ENCODE measurements around the gene METTL21A. TPM values are rescaled to one million over a fixed set of nuclear protein-coding genes. Genes with fewer than 3 reads are reported as not detected.

Gene METTL21A
- total and polyA plus RNA-seq, 2 of the 4 experiments (the other 2 are of a cell fraction): 5.9 to 11.6 TPM

- no peak overlapping the region for H2BK5ac ChIP-seq (ENCODE audit: low read depth, low read length, poor library complexity, severe bottlenecking)
- no peak overlapping the region for H4K8ac ChIP-seq (ENCODE audit: low read depth in 2 of 2, low read length in 2 of 2)
- POLR2A ChIA-PET (ENCODE audit: unreplicated experiment): no interaction called here
- H3K56ac ChIP-seq (ENCODE audit: extremely low read depth, insufficient read depth, low read length): no peak overlapping the region
- H3K27ac ChIP-seq (ENCODE audit: insufficient read depth, low read length): no peak overlapping the region
- H3K18ac ChIP-seq (ENCODE audit: low read depth, low read length): no peak overlapping the region
- H3K36me3 ChIP-seq (ENCODE audit: control insufficient read depth, insufficient read depth, low read length): peaks cover 6% of the 10 kb centered on the region; the same call in 1 of the 2 replicates
- dilution Hi-C loops (cut with HindIII; ENCODE audit: low sequenced_read_pairs, unreplicated experiment) (no loop called here), intact Hi-C loops (cut with micrococcal nuclease) (no loop called here), in situ Hi-C loops (cut with MboI; ENCODE audit: low sequenced_read_pairs) (no loop called here)
- H2BK20ac ChIP-seq (ENCODE audit: low read depth, low read length): no peak overlapping the region
- CTCF ChIA-PET: no interaction called here
- H2BK15ac ChIP-seq (ENCODE audit: low read depth, low read length): no peak overlapping the region
- no peak overlapping the region for H3K14ac ChIP-seq (replicated peaks; ENCODE audit: low read depth, low read length)
- H3K4ac ChIP-seq (ENCODE audit: low read depth, low read length): no peak overlapping the region
- no peak overlapping the region for H3K9ac ChIP-seq (ENCODE audit: low read depth, low read length)
- H2BK120ac ChIP-seq (ENCODE audit: low read depth, low read length): no peak overlapping the region
- no peaks in the 10 kb centered on the region; the same call in 1 of the 2 replicates for H3K9me1 ChIP-seq (ENCODE audit: insufficient read depth, low read length)
- no peak overlapping the region for H2AFZ ChIP-seq (replicated peaks; ENCODE audit: low read length, poor library complexity)
- no peak overlapping the region for H3K4me3 ChIP-seq (ENCODE audit: insufficient read depth, low read depth, low read length)
- no peaks in the 10 kb centered on the region for H4K20me1 ChIP-seq (ENCODE audit: insufficient read depth, low read length)
- no peak overlapping the region for H2AK5ac ChIP-seq (ENCODE audit: low read depth, low read length)
- DNase-seq (no peak), ATAC-seq (ENCODE audit: low read depth) (no peak)
- H3K4me2 ChIP-seq (ENCODE audit: low read depth, low read length): no peak overlapping the region
- H4K5ac ChIP-seq (ENCODE audit: low read depth, low read length): no peak overlapping the region
- H3K27me3 ChIP-seq (ENCODE audit: control insufficient read depth, insufficient read depth, low read length): no peaks in the 10 kb centered on the region
- no TSS peak for BruUV-seq (replicated peaks)
- H3K4me1 ChIP-seq (ENCODE audit: control insufficient read depth, insufficient read depth, low read length): 0 out of 2 replicates have a peak, but pooled peaks cover 3% of the 10 kb centered on the region
- no peak overlapping the region for H2AK9ac ChIP-seq (replicated peaks; ENCODE audit: low read depth, low read length, poor library complexity)
- no peak overlapping the region for H4K91ac ChIP-seq (ENCODE audit: insufficient read depth, low read depth, low read length)
- WGBS, 2 experiments (ENCODE audit: extremely low coverage in 2 of 2, insufficient read length in 1 of 2): no CpG with 5 or more reads among the region's 2 CpGs
- no peaks in the 10 kb centered on the region for H3K9me3 ChIP-seq (ENCODE audit: control insufficient read depth, insufficient read depth, low read length)
- no peak overlapping the region for H3K23ac ChIP-seq (ENCODE audit: low read depth, low read length)
- H3K79me1 ChIP-seq (ENCODE audit: low read depth in 1 of 2, low read length in 2 of 2): peaks cover 4 to 7% of the 10 kb centered on the region in 2 experiments; a peak in 3 of 4 replicates
- TF ChIP-seq RFX5 (IDR thresholded peaks at IDR 0.05; ENCODE audit: low read depth, low read length) (no peak), FOS (IDR thresholded peaks at IDR 0.05; ENCODE audit: low read depth, low read length) (no peak)
Observed at GRCh38 chr2:207603486-207603885, 21.7 kb downstream of the METTL21A start.
